Measurements from ENCODE around the gene VANGL1. TPM values are rescaled to one million over a fixed set of nuclear protein-coding genes. Genes with fewer than 3 reads are reported as not detected.

Gene VANGL1
- total RNA-seq, 2 donors from 2014 or later = 4.0 to 6.1 TPM

DNA sequence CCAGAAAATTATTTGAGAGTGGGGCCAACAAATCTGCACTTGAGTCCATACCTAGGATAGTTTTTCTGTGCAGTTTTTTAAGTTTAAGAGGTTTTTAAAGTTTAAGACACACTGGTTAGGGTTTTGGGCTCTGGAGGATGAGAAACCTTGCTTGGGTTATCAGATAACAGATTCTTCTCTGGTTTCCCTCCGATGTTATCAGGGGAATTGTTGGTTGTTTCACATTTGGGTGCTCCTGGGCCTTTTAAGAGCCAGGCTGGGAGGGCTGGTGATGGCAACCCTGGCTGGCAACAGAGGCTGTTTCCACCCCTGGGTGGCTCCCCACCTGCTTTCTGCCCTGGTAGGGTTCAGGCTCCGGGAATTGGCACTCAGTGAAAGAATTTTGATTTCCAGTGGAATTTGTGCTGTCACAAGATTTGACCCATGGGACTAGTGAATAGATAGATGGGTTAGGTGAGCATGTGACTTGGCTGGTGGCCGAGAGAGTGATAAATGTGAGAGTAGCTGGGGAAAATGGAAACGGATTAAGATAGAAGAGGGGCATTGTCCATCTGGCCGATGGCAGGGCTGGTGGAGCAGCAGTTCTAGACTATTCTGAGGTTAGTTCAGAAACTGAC lies 14.8 kb downstream of the VANGL1 start:
- no peak overlapping the region for H3K4me3 ChIP-seq
- peaks cover 0 to 31% of the 10 kb centered on the region in 2 donors for H3K4me1 ChIP-seq

DNA sequence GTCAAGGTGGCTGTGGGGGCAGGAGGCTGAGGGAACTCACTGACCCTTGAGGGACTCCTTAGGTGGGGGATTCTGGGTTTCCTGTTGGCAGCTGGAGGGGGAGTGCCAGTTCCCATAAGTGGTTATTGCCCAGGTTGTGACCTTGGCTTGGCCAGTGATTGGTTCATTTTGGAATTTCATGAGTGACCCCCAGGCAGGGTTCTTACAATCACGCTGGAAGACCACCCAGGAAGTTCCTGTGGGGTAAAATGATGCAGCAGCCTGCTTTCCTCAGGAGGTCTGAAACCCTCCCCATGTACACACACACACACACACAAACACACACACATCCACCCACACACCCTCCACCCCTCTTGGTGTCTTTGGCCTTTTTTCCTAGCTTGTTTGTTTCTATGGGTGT lies 16.9 kb downstream of the VANGL1 start:
- no peaks in the 10 kb centered on the region for H3K27me3 ChIP-seq
- peaks cover 2% of the 10 kb centered on the region for H3K36me3 ChIP-seq
- no peak overlapping the region for H3K27ac ChIP-seq
- no peak for DNase-seq (ENCODE audit: low spot score)
- no peak overlapping the region for H3K4me3 ChIP-seq
- H3K4me1 ChIP-seq = peaks cover 0 to 31% of the 10 kb centered on the region in 2 donors
- no peak for TF ChIP-seq CTCF (IDR thresholded peaks at IDR 0.05)
- H3K9me3 ChIP-seq = no peaks in the 10 kb centered on the region

More for the DNA sequence above, 14.8 kb downstream of the VANGL1 start:
- no peak for TF ChIP-seq CTCF (IDR thresholded peaks at IDR 0.05)
- Histone ChIP-seq H3K36me3 (peaks cover 8% of the 10 kb centered on the region), H3K27me3 (no peaks in the 10 kb centered on the region), H3K9me3 (no peaks in the 10 kb centered on the region), H3K27ac (no peak overlapping the region)
- no peak for DNase-seq (ENCODE audit: low spot score)

- no peak for DNase-seq (ENCODE audit: low spot score)
- Histone ChIP-seq H3K27ac (no peak overlapping the region), H3K4me3 (no peak overlapping the region), H3K27me3 (no peaks in the 10 kb centered on the region), H3K36me3 (peaks cover 11% of the 10 kb centered on the region), H3K4me1 (peaks cover 0 to 18% of the 10 kb centered on the region in 2 donors), H3K9me3 (no peaks in the 10 kb centered on the region)
- TF ChIP-seq CTCF (IDR thresholded peaks at IDR 0.05) = no peak
Observed at GRCh38 chr1:115660151-115660550, 18.4 kb downstream of the VANGL1 start.

- no peak overlapping the region for H3K4me3 ChIP-seq
- no peaks in the 10 kb centered on the region for H3K27me3 ChIP-seq
- DNase-seq (ENCODE audit: low spot score) = no peak
- peaks cover 0 to 9% of the 10 kb centered on the region in 2 donors for H3K4me1 ChIP-seq
- H3K9me3 ChIP-seq = no peaks in the 10 kb centered on the region
- peaks cover 11% of the 10 kb centered on the region for H3K36me3 ChIP-seq
- no peak overlapping the region for H3K27ac ChIP-seq
- TF ChIP-seq CTCF (IDR thresholded peaks at IDR 0.05) = no peak
Observed at GRCh38 chr1:115661157-115661556, 19.4 kb downstream of the VANGL1 start.

DNA sequence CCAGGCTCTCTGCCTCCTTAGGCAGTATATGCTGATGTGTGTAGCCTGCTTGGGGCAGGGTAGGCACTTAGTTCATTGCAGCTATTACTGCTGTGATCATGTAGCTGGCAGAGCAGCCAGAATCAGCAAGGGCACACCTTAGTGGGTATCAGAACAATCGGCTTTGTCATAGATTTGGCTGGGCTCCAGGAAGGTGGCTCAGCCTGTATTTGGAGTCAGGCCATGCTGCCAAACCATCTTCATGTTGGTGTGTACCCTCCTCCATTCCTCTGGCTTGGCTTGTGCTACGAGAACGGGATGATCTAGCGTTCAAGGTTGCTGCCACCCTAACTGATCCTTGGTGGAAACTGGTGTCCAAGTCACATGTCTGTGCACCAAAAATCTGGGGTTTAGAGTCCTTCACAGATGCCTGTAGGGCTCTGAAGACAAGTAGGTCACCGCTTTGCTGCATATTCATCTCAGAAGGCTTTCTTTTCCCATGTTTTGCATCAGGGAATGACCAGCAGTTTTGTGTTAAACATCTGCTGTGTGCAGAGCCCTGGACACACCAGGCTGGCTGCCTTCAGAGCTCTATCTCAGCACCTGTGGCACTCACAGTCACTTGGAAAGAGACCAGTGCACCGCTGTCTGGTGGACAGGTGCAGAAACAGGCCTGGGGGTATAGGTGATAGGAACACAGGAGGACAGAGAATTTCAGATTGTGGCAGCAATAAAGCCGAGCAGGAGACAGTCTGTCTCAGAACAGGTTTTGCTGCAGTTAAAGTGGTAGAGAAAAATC lies 23.7 kb downstream of the VANGL1 start:
- no peaks in the 10 kb centered on the region for H3K27me3 ChIP-seq
- H3K36me3 ChIP-seq = peaks cover 11% of the 10 kb centered on the region
- peaks cover 0 to 15% of the 10 kb centered on the region in 2 donors for H3K4me1 ChIP-seq
- no peak for DNase-seq (ENCODE audit: low spot score)
- H3K27ac ChIP-seq = no peak overlapping the region
- TF ChIP-seq CTCF (IDR thresholded peaks at IDR 0.05) = no peak
- H3K4me3 ChIP-seq = no peak overlapping the region
- peaks cover 0 to 6% of the 10 kb centered on the region in 2 donors for H3K9me3 ChIP-seq
